ENCODE data around the gene AHDC1. TPM values are rescaled to one million over a fixed set of nuclear protein-coding genes. Genes with fewer than 3 reads are reported as not detected.
A peak's percentile ranks its signal among the peaks of the same experiment; 100 is the strongest.

The AHDC1 gene
- total RNA-seq, 1 donor from 2014 or later, result 205 TPM

DNA sequence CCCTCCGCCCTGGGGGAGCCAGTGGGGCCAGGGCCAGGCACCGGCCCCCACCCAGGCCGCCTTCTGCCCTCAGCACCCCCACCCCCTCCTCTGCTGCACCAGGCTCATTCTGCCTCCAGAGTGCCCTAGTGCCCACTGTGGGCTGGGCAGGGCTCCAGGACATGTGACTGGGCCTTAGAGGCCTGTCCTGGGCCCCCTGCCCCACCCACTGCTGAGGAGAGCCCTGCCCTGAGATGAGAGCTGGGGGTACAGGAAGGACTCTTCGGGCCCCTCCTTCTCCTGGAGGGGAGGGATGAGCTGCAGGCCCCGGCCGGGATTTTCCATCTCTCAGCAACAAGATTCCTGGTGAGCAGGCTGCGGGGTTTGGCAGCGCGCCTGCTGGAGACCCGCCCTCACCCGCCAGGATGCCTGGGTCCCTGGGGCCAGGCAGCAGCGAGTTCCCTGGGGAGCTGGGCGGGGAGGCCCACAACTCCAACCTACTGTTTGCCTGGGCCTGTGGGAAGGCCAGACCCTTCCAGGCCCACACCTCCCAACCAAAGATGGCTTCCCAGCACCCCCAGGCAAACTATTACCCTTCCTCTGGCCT lies 14.0 kb downstream of the AHDC1 start:
- peak overlapping the region; percentile 82 to 86 for H3K27ac ChIP-seq

DNA sequence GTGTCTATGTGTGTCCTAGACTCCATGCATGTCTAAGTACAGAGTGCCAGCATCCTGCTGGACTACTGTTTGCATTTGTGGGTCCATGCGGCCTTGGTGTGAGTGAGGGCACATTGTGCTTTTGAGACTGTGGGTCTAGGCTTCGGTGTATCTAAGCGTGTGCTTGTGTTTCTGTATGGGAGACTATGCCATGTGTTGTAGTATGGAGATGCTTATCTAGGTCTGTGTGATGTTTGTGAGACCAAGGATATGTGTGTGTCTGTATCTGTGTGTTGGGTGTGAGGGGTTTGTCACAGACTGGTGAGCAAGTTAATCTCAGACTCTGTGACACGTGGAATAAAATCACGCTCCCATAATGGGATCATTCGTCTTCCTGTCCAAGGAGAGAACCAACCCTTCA lies 14.5 kb downstream of the AHDC1 start:
- H3K4me1 ChIP-seq, result peaks cover 21 to 67% of the 10 kb centered on the region in 2 donors
- H3K36me3 ChIP-seq, result peaks cover 0 to 5% of the 10 kb centered on the region in 2 donors
- H3K27me3 ChIP-seq, result no peaks in the 10 kb centered on the region
- no peaks in the 10 kb centered on the region for H3K9me3 ChIP-seq
- intact Hi-C loops (cut with DNase I), result no loop called here
- H3K27ac ChIP-seq, result peak overlapping the region; percentile 82 to 86
- no peak for TF ChIP-seq CTCF (IDR thresholded peaks at IDR 0.05)
- no peak overlapping the region for H3K4me3 ChIP-seq
- no peak for DNase-seq (ENCODE audit: low spot score in 2 of 2)

More for the DNA sequence above, 14.0 kb downstream of the AHDC1 start:
- peaks cover 24 to 72% of the 10 kb centered on the region in 2 donors for H3K4me1 ChIP-seq
- DNase-seq (ENCODE audit: low spot score in 2 of 2), result no peak
- H3K4me3 ChIP-seq, result no peak overlapping the region
- intact Hi-C loops (cut with DNase I), result no loop called here
- no peaks in the 10 kb centered on the region for H3K9me3 ChIP-seq
- TF ChIP-seq CTCF (IDR thresholded peaks at IDR 0.05), result no peak
- H3K36me3 ChIP-seq, result peaks cover 0 to 5% of the 10 kb centered on the region in 2 donors
- no peaks in the 10 kb centered on the region for H3K27me3 ChIP-seq

DNA sequence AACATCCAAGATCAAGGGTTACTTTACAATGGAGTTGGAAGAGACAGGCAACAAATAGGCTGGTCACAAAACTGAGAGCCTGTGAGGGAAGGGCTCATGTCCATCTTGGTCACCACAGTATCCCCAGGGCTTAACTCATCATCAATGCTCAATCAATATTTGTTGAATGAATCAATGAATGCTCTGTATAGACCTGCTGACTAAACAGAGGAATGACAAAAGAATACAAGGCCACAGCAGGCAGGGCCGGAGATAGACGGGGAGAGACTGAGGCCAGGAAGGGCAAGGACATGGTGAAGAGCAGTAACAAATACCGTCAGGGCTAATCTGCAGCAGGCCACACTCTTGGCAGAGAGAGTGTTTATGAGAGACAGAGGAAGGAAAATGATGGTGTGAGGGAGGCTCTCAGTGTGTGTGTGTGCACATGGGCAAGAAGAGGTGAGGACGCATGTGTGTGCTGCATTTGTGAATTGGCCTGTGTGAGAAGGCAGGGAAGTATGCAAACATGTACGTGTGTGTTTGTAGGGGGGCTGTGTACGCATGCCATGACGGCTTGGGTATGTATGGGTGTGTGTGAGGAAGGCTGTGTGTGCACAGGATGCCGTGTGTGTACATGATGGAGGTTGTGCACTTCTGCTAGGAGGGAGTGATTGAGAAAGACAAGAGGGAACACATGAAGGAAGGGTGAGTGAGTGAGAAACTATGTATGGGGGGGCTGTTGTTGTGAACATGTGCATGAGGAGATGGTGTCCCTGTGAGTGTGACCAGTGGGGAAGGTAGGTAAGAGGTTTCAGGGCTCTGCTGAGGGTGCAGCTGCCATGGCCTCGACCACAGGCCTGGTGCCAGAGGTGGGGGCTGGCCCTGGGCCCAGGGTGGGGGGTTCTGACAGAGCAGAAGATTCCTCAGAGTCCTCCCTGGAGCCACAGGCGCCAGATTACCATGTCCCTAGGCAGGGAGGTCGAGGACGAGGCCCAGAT lies 15.4 kb downstream of the AHDC1 start:
- DNase-seq (ENCODE audit: low spot score in 2 of 2), result no peak
- intact Hi-C loops (cut with DNase I), result no loop called here
- Histone ChIP-seq H3K9me3 (no peaks in the 10 kb centered on the region), H3K27me3 (no peaks in the 10 kb centered on the region), H3K4me1 (peaks cover 21 to 63% of the 10 kb centered on the region in 2 donors), H3K27ac (peak overlapping the region; percentile 86 to 96), H3K4me3 (no peak overlapping the region), H3K36me3 (peaks cover 0 to 5% of the 10 kb centered on the region in 2 donors)
- no peak for TF ChIP-seq CTCF (IDR thresholded peaks at IDR 0.05)

DNA sequence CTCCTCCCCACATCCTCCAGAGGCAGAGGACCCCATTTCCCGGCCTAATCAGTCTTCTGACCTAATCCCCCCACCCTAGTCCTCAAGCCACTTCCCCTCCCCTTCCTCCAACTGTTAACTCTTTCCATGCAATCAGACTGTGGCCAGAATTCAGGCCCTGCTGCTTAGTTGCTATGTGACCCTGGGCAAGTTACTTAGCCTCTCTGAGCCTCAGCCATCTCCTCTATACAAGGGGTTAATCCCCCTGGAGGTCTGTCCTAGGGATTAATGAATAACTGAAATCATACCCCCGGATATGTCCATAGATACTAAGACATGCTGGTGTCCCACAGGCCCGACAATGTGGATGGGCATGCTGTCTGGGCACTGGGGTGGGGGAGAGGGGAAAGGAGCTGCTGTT lies 18.3 kb downstream of the AHDC1 start:
- Histone ChIP-seq H3K4me1 (peaks cover 11 to 53% of the 10 kb centered on the region in 2 donors), H3K27ac (peak overlapping the region; percentile 86 to 96), H3K9me3 (no peaks in the 10 kb centered on the region), H3K4me3 (no peak overlapping the region), H3K27me3 (no peaks in the 10 kb centered on the region), H3K36me3 (no peaks in the 10 kb centered on the region)
- intact Hi-C loops (cut with DNase I), result no loop called here
- TF ChIP-seq CTCF (IDR thresholded peaks at IDR 0.05), result no peak
- no peak for DNase-seq (ENCODE audit: low spot score in 2 of 2)

- peak overlapping the region in 1 of 2 donors; percentile 96 for H3K27ac ChIP-seq
- no peak for DNase-seq (ENCODE audit: low spot score in 2 of 2)
- intact Hi-C loops (cut with DNase I), result no loop called here
- H3K4me1 ChIP-seq, result peaks cover 4 to 45% of the 10 kb centered on the region in 2 donors
- H3K4me3 ChIP-seq, result no peak overlapping the region
- H3K36me3 ChIP-seq, result no peaks in the 10 kb centered on the region
- no peaks in the 10 kb centered on the region for H3K9me3 ChIP-seq
- TF ChIP-seq CTCF (IDR thresholded peaks at IDR 0.05), result no peak
- no peaks in the 10 kb centered on the region for H3K27me3 ChIP-seq
These were observed 19.5 kb downstream of the AHDC1 start for GRCh38 chr1:27584453-27584852.
